ENCODE measurements around the gene MMP20.

DNA sequence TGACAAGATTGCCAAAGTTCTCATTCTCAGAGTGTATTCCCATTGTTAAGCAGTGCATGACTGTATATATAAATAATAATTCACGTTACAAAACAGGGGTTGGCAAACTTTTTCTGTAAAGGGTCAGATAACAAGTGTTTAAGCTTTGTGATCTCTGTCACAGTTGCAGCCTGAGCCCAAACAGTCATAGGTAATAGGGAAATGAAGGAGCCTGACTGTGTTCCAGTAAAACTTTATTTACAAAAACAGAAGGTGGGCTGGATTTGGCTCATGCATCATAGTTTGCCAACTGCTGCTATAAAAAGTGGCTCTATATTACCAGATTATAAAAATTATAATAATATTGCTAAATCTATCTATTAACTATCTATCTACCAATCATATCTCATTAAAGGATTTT is 98.1 kb downstream of the MMP20 start:
- TF ChIP-seq, protein P1, sequence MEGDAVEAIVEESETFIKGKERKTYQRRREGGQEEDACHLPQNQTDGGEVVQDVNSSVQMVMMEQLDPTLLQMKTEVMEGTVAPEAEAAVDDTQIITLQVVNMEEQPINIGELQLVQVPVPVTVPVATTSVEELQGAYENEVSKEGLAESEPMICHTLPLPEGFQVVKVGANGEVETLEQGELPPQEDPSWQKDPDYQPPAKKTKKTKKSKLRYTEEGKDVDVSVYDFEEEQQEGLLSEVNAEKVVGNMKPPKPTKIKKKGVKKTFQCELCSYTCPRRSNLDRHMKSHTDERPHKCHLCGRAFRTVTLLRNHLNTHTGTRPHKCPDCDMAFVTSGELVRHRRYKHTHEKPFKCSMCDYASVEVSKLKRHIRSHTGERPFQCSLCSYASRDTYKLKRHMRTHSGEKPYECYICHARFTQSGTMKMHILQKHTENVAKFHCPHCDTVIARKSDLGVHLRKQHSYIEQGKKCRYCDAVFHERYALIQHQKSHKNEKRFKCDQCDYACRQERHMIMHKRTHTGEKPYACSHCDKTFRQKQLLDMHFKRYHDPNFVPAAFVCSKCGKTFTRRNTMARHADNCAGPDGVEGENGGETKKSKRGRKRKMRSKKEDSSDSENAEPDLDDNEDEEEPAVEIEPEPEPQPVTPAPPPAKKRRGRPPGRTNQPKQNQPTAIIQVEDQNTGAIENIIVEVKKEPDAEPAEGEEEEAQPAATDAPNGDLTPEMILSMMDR (conservative IDR thresholded peaks at IDR 0.05; ENCODE audit: low read depth in 2 of 2): no peak
- TF ChIP-seq EZH2phosphoT487 (IDR thresholded peaks at IDR 0.05; ENCODE audit: unreplicated experiment): no peak
- no peak for TF ChIP-seq ZNF462 (CRISPR knock-in tag; IDR thresholded peaks at IDR 0.05)
- no peak for TF ChIP-seq EZH2 (IDR thresholded peaks at IDR 0.05; ENCODE audit: low read depth, unreplicated experiment)
- TF ChIP-seq NANOG (IDR thresholded peaks at IDR 0.05; ENCODE audit: borderline replicate concordance): no peak
- TF ChIP-seq POLR2AphosphoS5 (IDR thresholded peaks at IDR 0.05; ENCODE audit: low read depth): no peak
- TF ChIP-seq ETS1 (IDR thresholded peaks at IDR 0.05): no peak
- TF ChIP-seq CREB1 (CRISPR knock-in tag; IDR thresholded peaks at IDR 0.05; ENCODE audit: low read depth): no peak
- no peak for TF ChIP-seq ZNF331 (CRISPR knock-in tag; IDR thresholded peaks at IDR 0.05; ENCODE audit: low read depth)
